HTR-8/SVneo (cell line): ENCODE results near the gene CD180.
A peak's percentile ranks its signal among the peaks of the same experiment; 100 is the strongest.
"Not testable (repeated sequence)": the region's sequence is repeated elsewhere in the genome, so short reads cannot be mapped to it uniquely, and the experiment has no call there.

Experiments
- DNase-seq: peaks from one replicate; pipeline ENCODE4 v3.0.0; 2011; ENCODE audit warnings: low spot score, mixed read lengths; ENCODE audit not compliant: insufficient read length
- FAIRE-seq: peaks from 2 replicates; lab custom pipeline; 2011; peaks lifted over from hg19 to GRCh38; lab: Jason Lieb, UNC

CD180 gene

DNA sequence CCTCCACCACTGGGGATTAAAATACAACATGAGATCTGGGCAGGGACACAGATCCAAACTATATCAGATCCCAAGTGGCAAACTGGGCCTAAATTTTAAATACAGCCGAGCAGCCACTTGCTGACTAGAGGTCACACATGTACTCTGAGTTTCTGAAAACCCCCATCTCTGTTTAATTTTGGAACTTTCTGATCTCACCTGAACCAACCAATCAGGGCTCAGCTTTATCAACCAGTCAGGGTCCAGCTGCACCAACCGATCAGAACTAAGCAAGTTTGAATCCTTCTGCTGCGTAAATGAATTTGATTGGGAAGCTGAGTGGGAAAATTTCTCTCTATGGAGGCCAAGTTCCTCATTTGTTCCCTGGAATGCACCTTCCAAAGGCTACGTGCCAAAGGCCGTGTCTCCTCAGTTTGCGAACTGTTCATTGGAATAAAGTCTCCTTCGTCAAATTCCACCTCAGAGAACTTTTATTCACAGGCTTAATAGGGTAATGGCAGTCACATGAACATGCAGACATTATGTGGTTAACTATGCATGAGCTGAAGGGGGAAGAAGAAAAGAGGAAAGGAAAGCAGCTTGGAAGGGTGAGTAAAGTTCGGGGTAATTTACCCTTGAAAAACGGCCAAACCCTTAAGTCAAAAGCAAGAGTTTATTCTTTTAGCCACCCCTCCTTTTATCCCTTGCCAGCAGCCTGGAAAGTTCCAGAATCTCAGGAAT, 3.7 kb downstream of the CD180 start:
- no peak for FAIRE-seq
- no peak for DNase-seq

GRCh38 chr5:67190861-67191260, 5.7 kb downstream of the CD180 start:
- FAIRE-seq: no peak
- no peak for DNase-seq

DNA sequence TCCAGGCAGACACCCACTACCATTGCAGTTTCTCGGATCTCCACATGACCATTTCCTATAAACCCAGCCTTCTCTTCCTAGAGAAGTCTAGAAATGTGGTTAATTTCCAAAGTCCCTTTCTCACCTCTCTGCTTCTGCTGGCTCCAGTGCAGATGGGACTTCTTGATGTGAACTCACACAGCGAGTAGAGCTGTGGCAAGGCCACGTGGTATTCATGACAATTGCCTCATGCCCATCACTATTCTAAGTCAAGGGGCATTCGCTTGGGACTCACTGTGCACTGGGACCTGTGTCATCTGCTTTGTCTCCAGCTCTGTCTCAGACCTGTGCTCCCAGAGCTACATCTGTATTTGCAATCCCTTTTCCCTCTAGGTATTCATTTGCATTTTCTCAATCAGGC, 6.2 kb downstream of the CD180 start:
- FAIRE-seq (no peak), DNase-seq (no peak)

GRCh38 chr5:67189931-67190330, 6.7 kb downstream of the CD180 start:
- no peak for DNase-seq
- no peak for FAIRE-seq

DNA sequence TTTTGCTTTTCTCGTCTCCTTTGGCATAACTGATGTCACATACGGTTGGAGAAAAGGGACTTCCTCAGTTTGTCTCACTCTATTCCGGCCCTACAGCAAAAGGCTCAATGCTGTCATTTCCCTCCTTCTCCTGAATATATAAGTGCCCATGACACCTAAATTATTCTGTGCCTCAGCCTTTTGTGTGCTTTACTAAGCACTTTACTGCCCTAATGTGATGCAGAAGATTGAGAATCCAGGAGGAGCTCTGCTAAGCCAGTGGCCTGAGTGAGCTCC, 7.6 kb downstream of the CD180 start:
- FAIRE-seq (no peak), DNase-seq (no peak)

DNA sequence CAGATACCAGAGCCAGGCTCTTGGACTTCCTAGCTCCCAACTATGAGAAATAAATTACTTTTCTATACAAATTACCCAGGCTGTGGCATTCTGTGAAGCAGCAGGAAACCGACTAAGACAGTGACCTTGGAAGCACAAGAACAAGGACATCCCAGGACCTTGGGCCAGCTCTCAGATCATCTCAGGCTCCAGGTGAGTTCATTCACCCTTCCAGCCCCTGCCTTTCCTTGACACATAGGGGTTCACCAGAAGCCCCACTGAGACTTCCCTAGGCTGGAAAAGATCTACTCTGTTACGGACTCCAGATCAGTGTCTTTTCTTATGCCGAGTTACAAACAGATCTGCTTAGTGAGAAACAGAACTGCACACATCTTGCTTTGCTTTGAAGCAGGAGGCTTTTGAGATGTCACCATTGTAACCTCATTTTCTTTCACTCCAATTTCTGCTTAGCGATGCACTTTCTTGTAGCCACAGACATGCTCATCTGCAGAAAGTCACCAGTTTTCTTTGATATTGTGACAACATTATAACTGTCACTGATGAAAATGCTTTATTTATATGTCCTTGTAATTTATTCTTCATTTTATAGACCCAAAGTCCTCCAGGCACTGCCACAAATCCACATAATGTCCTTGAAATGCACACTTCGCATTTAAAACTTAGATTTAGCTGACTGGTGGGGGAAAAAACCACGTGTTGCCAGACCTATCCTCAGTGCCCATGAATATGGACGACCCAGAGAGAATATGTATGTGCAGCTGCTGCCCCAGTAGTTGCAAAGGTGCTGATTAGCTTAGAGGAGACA, 8.1 kb downstream of the CD180 start:
- FAIRE-seq: no peak

GRCh38 chr5:67187006-67187715, 9.4 kb downstream of the CD180 start:
- FAIRE-seq (no peak), DNase-seq (no peak)

More for the DNA sequence above, 8.1 kb downstream of the CD180 start:
- DNase-seq: no peak

- no peak for DNase-seq
- no peak for FAIRE-seq
These were observed 12.7 kb downstream of the CD180 start for GRCh38 chr5:67183859-67184258.

DNA sequence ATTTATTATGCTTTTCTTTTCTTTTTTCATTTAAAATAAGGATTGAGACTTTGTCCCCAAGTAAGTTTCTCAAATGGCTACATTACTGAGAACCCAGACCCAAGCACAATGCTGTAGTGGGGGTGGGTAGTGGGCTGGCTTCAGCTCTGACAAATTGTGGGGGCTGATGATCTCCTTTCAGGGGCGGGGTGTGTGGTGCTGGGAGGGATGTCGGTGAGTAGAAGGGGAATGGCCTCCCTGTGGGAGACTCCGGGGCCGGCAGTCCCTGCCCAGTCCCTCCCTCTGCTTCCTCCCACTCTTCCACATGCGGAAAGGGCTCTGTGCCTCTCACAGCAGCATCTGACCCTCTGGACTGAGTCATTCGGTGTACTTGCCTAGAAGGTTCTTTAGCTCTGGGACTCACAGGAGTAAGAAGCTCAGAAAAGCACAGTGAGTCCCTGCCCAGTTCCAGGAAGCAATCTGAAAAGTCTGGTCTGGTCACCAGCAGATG, 14.3 kb downstream of the CD180 start:
- no peak for FAIRE-seq
- peak; percentile 44 for DNase-seq

GRCh38 chr5:67181648-67182221, 14.9 kb downstream of the CD180 start:
- DNase-seq: no peak
- FAIRE-seq: no peak

GRCh38 chr5:67179697-67180361, 16.8 kb downstream of the CD180 start:
- DNase-seq: no peak
- FAIRE-seq: no peak

GRCh38 chr5:67178966-67179365, 17.6 kb downstream of the CD180 start:
- DNase-seq: no peak
- FAIRE-seq: no peak

DNA sequence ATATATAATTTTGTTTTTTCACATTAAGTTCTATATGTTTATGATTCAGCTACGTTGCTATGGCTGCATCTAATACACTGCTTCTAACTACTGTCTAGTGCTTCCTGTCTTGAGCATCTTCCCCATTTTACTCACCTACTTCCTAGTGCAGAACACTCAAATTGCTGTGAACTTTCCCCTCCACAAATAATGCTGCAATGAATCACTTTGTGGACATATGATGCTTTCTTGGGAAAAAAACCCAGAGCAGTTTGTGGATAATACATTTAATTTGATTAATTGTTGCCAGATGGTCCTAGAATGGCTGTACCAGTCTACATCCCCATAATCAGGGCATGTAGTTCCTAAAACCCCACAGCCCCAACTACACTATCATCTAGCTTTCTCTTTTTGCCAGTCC, 18.5 kb downstream of the CD180 start:
- FAIRE-seq (no peak), DNase-seq (no peak)

DNA sequence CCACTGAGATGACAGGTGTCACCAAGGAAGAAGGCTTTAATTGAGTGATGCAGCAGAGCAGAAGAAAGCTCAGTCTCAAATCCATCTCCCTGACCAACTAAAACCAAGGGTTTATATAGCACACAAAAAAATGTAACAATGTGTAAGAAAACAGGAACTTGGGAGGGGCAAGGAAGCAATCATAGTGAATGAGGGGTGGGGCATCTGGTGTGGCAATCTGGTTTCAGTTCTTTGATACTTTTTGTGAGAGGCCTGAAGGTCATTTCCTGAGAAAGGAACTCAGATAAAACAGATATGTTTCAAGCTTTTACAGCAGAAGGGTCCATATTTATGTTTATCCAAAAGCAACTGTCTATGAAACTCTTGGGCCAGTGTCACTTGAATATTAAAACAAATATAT, 19.7 kb downstream of the CD180 start:
- FAIRE-seq (no peak), DNase-seq (no peak)

- DNase-seq (no peak), FAIRE-seq (no peak)
These were observed 22.6 kb downstream of the CD180 start for GRCh38 chr5:67173959-67174358.

- FAIRE-seq, DNase-seq: not testable (repeated sequence)
These were observed 23.2 kb downstream of the CD180 start for GRCh38 chr5:67173351-67173750.

DNA sequence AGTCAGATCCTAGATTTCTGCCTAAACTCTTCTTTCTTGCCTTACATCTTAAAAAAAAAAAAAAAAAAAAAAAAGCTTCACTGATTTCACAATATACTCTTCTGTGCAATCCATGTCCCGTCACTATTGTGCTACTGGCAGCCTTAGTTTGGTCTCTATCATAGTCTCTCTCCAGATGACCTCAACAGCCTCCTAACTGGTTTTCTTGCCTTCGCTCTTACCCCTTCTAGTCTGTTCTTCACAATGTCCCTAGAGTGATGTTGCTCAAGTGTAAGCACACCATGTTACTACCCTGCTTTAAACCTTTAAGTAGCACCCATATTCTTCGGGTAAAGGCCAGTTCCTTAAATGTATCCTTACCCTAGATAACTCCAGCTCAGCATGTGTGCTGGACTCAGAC, 25.8 kb downstream of the CD180 start:
- DNase-seq (no peak), FAIRE-seq (no peak)

GRCh38 chr5:67168069-67168468, 28.5 kb downstream of the CD180 start:
- no peak for DNase-seq
- no peak for FAIRE-seq

- DNase-seq (no peak), FAIRE-seq (no peak)
These were observed 29.9 kb downstream of the CD180 start for GRCh38 chr5:67166460-67167285.
